GM23338 (cell line): ENCODE measurements around the gene ITGA2.

Experiments
- CREB1 ChIP-seq: fragments of 250-450 bp; sonication (Bioruptor Pico); IDR thresholded peaks from 2 replicates; pipeline ENCODE4 v1.5.0; 2020; ENCODE audit warnings: low read depth, mild to moderate bottlenecking, moderate library complexity
- CTCF ChIP-seq, 2 experiments: fragments of 200-600 bp in 1 of 2; sonication (generic) in 1 of 2; conservative IDR thresholded peaks; 2 replicates each; pipeline versions ENCODE4 v1.5.1 to v1.6.1; 2016 to 2017; ENCODE audit warnings: antibody characterized with exemption in 2 of 2, low read depth in 2 of 2, mild to moderate bottlenecking in 2 of 2, moderate library complexity in 1 of 2
- ETS1 ChIP-seq: IDR thresholded peaks from 2 replicates; pipeline ENCODE4 v1.6.1; 2016; ENCODE audit warnings: antibody characterized with exemption
- EZH2 ChIP-seq: fragments of 200-600 bp; sonication (generic); IDR thresholded peaks from one replicate; pipeline ENCODE4 v1.8.0; 2017; ENCODE audit warnings: antibody characterized with exemption, mild to moderate bottlenecking, low read depth; ENCODE audit not compliant: unreplicated experiment
- EZH2phosphoT487 ChIP-seq: fragments of 200-600 bp; sonication (generic); IDR thresholded peaks from one replicate; pipeline ENCODE4 v1.8.1; 2018; ENCODE audit warnings: antibody characterized with exemption; ENCODE audit not compliant: unreplicated experiment
- NANOG ChIP-seq: IDR thresholded peaks from 2 replicates; pipeline ENCODE4 v1.6.1; 2016; ENCODE audit warnings: antibody characterized with exemption, borderline replicate concordance
- POLR2AphosphoS5 ChIP-seq: IDR thresholded peaks from 2 replicates; pipeline ENCODE4 v1.6.1; 2016; ENCODE audit warnings: antibody characterized with exemption, low read depth
- STAT1 ChIP-seq: IDR thresholded peaks from one replicate; pipeline ENCODE4 v1.6.1; 2016; ENCODE audit warnings: antibody characterized with exemption; ENCODE audit not compliant: unreplicated experiment
- TF ChIP-seq, protein P1 (sequence below): IDR thresholded peaks from one replicate; pipeline ENCODE4 v1.6.1; 2018; ENCODE audit warnings: antibody characterized with exemption; ENCODE audit not compliant: unreplicated experiment

GRCh38 chr5:52983731-52984636, 5.2 kb upstream of the ITGA2 start:
- TF ChIP-seq CTCF (conservative IDR thresholded peaks at IDR 0.05; ENCODE audit: low read depth in 2 of 2) (no peak), POLR2AphosphoS5 (no peak), CREB1 (CRISPR knock-in tag) (no peak), EZH2 (no peak), EZH2phosphoT487 (no peak), STAT1 (no peak), ETS1 (no peak), NANOG (no peak)
- TF ChIP-seq, protein P1, sequence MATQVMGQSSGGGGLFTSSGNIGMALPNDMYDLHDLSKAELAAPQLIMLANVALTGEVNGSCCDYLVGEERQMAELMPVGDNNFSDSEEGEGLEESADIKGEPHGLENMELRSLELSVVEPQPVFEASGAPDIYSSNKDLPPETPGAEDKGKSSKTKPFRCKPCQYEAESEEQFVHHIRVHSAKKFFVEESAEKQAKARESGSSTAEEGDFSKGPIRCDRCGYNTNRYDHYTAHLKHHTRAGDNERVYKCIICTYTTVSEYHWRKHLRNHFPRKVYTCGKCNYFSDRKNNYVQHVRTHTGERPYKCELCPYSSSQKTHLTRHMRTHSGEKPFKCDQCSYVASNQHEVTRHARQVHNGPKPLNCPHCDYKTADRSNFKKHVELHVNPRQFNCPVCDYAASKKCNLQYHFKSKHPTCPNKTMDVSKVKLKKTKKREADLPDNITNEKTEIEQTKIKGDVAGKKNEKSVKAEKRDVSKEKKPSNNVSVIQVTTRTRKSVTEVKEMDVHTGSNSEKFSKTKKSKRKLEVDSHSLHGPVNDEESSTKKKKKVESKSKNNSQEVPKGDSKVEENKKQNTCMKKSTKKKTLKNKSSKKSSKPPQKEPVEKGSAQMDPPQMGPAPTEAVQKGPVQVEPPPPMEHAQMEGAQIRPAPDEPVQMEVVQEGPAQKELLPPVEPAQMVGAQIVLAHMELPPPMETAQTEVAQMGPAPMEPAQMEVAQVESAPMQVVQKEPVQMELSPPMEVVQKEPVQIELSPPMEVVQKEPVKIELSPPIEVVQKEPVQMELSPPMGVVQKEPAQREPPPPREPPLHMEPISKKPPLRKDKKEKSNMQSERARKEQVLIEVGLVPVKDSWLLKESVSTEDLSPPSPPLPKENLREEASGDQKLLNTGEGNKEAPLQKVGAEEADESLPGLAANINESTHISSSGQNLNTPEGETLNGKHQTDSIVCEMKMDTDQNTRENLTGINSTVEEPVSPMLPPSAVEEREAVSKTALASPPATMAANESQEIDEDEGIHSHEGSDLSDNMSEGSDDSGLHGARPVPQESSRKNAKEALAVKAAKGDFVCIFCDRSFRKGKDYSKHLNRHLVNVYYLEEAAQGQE, result no peak
